GM18502 (cell line): ENCODE data around the gene TPBGL.

ENCODE experiments used
- ATAC-seq: cut with Tn5 transposase; IDR thresholded peaks from one replicate; pipeline ENCODE4 v1.9.1; 2021; ENCODE audit warnings: mild to moderate bottlenecking; ENCODE audit not compliant: unreplicated experiment, poor library complexity

Gene TPBGL

DNA sequence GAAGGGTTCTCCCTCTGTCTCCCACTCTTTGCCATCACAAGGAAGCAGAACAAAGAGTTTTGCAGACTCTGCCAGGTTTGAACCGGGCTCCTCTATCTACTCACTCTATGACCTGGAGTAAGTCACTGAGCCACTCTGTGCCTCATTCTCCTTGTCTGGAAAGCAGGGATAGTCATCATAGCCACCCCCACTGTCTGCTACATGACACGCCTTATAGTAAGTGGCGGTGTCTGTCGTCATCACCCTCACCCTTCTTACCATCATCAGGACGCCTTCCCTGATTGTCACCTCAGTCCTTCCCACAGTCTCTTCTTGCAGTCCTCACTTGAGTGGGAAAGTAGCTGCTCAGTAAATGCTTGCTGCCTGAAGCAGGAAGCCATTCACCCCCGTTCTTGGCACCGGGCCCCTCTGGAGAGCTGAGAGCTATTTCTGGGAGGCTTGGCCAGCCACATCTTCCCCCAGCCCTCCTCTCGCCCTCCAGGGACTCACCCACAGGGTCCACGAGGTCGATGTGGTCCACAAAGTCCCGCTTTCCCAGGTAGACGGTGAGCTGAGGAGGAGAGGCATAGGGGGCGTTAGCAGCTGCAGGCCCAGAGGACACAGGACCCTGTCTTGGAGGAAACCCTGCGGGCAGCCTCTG is 46.4 kb downstream of the TPBGL start:
- ATAC-seq = no peak

DNA sequence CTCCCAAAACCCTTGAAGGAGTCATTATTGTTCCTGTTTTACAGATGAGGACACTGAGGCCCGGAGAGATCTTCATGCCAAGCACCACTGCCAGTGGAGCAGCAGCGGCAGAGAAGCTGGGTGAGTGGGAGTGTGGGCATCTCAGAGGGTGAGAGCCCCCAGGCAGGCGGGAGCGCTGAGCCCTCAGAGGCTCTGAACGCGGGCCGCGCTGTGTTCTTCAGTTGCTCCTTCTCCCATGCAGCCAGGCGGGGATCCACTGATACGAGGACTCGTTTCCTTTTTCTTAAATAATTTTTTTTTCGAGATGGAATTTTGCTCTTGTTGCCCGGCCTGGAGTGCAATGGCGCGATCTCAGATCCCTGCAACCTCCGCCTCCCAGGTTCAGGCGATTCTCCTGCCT is 47.0 kb downstream of the TPBGL start:
- no peak for ATAC-seq

DNA sequence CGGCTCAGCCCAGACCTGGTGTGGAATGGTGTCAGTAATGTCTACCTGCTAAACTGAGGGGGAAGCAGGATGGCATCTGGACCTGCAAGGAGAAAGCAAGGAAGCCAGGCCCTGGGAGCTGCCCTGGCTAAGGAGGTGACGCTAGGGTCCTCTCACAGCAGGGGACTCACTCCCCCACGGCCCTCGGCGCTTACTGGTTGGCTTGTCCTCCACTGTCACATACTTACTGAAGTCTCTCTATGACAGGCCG is 48.9 kb downstream of the TPBGL start:
- ATAC-seq = no peak

DNA sequence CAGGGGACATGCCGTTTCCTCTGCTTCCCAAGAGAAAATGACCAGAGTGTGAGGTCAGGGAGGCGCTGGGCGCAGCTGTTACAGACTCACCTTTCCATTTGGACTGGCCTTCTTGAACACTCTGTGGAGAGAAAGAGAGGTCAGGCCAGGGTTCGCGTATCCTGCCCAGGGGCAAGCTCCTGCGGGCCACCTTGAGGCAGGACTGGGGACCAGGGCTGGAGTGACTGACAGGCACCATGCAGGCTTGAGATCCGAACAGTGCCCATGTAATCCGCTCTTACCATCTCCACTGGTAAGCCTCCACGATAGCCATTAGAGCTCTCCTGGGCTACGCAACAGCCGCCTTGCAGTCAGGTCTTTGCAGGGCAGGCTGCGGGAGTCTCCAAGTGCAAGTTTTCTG is 49.3 kb downstream of the TPBGL start:
- no peak for ATAC-seq

DNA sequence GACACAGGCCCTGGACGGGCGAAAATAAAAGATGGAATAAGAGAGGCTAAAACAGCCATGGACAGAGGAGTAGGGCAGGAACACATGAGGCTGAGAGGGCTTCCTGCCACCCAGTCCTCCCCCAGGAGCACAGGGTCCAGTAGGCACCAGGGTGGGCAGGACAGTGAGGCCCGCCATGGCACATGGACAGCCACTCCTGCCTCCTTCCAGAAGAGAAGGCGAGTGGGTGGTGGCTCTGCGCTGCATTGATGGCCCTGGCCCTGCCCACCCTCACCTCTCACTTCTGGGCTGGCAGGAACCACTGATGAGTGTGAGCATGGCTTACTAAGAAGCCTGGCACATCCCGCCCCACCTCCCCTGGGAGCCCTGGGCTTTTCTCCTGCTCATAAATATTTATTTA is 51.2 kb downstream of the TPBGL start:
- no peak for ATAC-seq

DNA sequence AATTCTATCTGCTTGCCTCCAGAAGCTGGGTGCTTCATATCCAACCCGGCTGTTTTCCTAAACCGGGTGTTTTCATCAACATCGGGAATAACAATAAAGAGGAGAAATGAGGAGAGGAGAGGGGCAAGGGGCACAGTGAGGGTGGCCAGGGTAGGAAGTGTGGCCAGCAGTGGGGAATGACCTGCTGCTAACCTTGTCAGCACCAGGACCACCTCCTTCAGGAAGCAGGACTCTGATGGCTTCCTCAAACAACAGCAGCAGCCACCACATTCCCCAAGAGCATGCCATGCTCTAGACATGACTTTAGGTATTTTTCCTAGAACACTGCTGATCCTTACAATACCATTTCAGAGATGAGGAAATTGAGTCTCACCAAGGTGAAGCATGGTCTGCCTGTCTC is 52.4 kb downstream of the TPBGL start:
- ATAC-seq = no peak
